Thyroid gland (tissue), 4 donors: ENCODE data around the gene SMARCB1. TPM values are rescaled to one million over a fixed set of nuclear protein-coding genes. Genes with fewer than 3 reads are reported as not detected.

Source experiments
- DNase-seq, 2 donors: peaks; one replicate each; pipeline ENCODE4 v3.0.0-alpha.2; 2019
- H3K27ac ChIP-seq, 3 donors: fragments of 200-600 bp; sonication (generic); 1 replicate in 2 of 3; 2 replicates in 1 of 3; pipeline ENCODE4 v1.5.1; 2016 to 2019; ENCODE audit warnings: mild to moderate bottlenecking in 1 of 3, moderate library complexity in 1 of 3
- H3K27me3 ChIP-seq: fragments of 200-600 bp; sonication (generic); one replicate; pipeline ENCODE4 v1.5.1; 2019
- H3K36me3 ChIP-seq, 2 donors: fragments of 200-600 bp; sonication (generic); one replicate each; pipeline ENCODE4 v1.5.1; 2016 to 2019
- H3K4me1 ChIP-seq, 2 donors: fragments of 200-600 bp; sonication (generic); one replicate each; pipeline ENCODE4 v1.5.1; 2017 to 2019
- H3K4me3 ChIP-seq, 3 donors: fragments of 200-600 bp; sonication (generic); replicated peaks in 1 of 3; 1 replicate in 2 of 3; 2 replicates in 1 of 3; pipeline ENCODE4 v1.5.1; 2016; ENCODE audit warnings: mild to moderate bottlenecking in 1 of 3
- H3K9me3 ChIP-seq: fragments of 200-600 bp; sonication (generic); one replicate; pipeline ENCODE4 v1.5.1; 2017
- CTCF ChIP-seq, 6 experiments: fragments of 200-600 bp in 3 of 6; fragments of 450-650 bp in 3 of 6; sonication (generic) in 3 of 6; IDR thresholded peaks; one replicate each; pipeline ENCODE4 v1.5.1; 2016 to 2019; ENCODE audit warnings: antibody characterized with exemption in 6 of 6, mild to moderate bottlenecking in 2 of 6, inconsistent platforms in 1 of 6, moderate library complexity in 1 of 6
- POLR2A ChIP-seq, 2 donors: fragments of 450-650 bp; IDR thresholded peaks; one replicate each; pipeline ENCODE4 v1.6.1; 2017; ENCODE audit warnings: antibody characterized with exemption in 2 of 2, mild to moderate bottlenecking in 2 of 2, moderate library complexity in 1 of 2
- WGBS, 2 donors: methylation state at CpG; one replicate each; pipeline ENCODE4 v1.1.5; 2017; 5-methylcytosine and 5-hydroxymethylcytosine counted together
- intact Hi-C: fragments of 100-400 bp; cut with DNase I; formaldehyde crosslinking; loops from one replicate; pipeline ENCODE4 v1.15.1; 2023
- total RNA-seq, 4 donors: library from RNA; depleted of rRNA; stranded (reverse); fragments of >200 nt; gene quantifications; one replicate each; pipeline ENCODE4 v1.2.3, GENCODE V29; 2016

The SMARCB1 gene
- 100 to 1,000 TPM in 1 of 4 donors, 10 to 100 TPM in 3; 59.8 to 107 (median 75.4) TPM for total RNA-seq

GRCh38 chr22:23786752-23787599, at the start of gene SMARCB1:
SMARCB1 (plus strand) TSS chr22:23786966; CDS start chr22:23787170, 204 bp downstream.
- intact Hi-C loops = loop anchor here (5.0 kb wide), 1 partner anchor 55 kb away; no protein-coding TSS in a partner anchor
- peaks cover 21% of the 10 kb centered on the region in 2 donors for H3K4me1 ChIP-seq
- DNase-seq = peak; percentile 91 to 92
- TF ChIP-seq CTCF (IDR thresholded peaks at IDR 0.05) = no peak
- TF ChIP-seq POLR2A (IDR thresholded peaks at IDR 0.05) = peak; percentile 12 to 76
- H3K4me3 ChIP-seq = peak within 1 kb of the TSS; percentile 47 to 94 (median 52)
- no peaks in the 10 kb centered on the region for H3K9me3 ChIP-seq
- no peaks in the 10 kb centered on the region for H3K27me3 ChIP-seq
- peaks cover 0 to under 1% of the 10 kb centered on the region in 2 donors for H3K36me3 ChIP-seq
- WGBS, 2 donors = 0% methylated on average over 11 to 16 of the region's 97 CpGs
- H3K27ac ChIP-seq = peak within 1 kb of the TSS; percentile 96 to 100 (median 97)

DNA sequence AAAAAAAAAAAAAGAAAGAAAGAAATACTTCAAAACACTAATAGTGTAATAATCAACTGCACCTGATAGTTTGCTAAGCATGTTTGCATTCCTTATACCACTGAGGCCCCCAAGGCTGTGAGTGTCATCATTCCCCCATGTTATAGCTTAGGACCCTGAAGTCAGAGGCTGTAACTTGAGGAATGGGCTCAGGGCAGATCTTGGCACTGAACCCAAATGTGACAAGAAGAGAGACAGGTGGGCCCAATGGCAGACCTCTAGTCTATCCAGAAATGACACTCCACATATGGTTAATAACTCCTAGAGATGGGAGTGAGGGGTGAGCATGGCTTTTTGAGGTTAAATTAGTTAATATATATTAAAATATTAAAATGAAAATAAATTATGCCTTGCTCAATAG, 49.1 kb upstream of the SMARCB1 start:
- Histone ChIP-seq H3K36me3 (no peaks in the 10 kb centered on the region), H3K9me3 (no peaks in the 10 kb centered on the region), H3K4me3 (no peak overlapping the region), H3K27ac (no peak overlapping the region), H3K27me3 (no peaks in the 10 kb centered on the region), H3K4me1 (no peaks in the 10 kb centered on the region)
- DNase-seq = no peak
- TF ChIP-seq CTCF (IDR thresholded peaks at IDR 0.05) (no peak), POLR2A (IDR thresholded peaks at IDR 0.05) (no peak)
- intact Hi-C loops = no loop called here

- peak; percentile 41 to 47 for DNase-seq
- no peak overlapping the region for H3K27ac ChIP-seq
- H3K36me3 ChIP-seq = peaks cover 13 to 18% of the 10 kb centered on the region in 2 donors
- no peaks in the 10 kb centered on the region for H3K9me3 ChIP-seq
- no peak for TF ChIP-seq POLR2A (IDR thresholded peaks at IDR 0.05)
- no peak for TF ChIP-seq CTCF (IDR thresholded peaks at IDR 0.05)
- no peaks in the 10 kb centered on the region for H3K4me1 ChIP-seq
- H3K4me3 ChIP-seq = no peak overlapping the region
- WGBS, 2 donors = 60 to 61% methylated on average over 6 to 7 of the region's 7 CpGs
- H3K27me3 ChIP-seq = no peaks in the 10 kb centered on the region
- intact Hi-C loops = no loop called here
Measured at GRCh38 chr22:23742505-23743264, 44.1 kb upstream of the SMARCB1 start.

- H3K27ac ChIP-seq = no peak overlapping the region
- DNase-seq = no peak
- H3K9me3 ChIP-seq = no peaks in the 10 kb centered on the region
- WGBS, 2 donors = 95 to 100% methylated on average over 2 of the region's 2 CpGs
- H3K27me3 ChIP-seq = no peaks in the 10 kb centered on the region
- no peaks in the 10 kb centered on the region for H3K4me1 ChIP-seq
- TF ChIP-seq POLR2A (IDR thresholded peaks at IDR 0.05) (no peak), CTCF (IDR thresholded peaks at IDR 0.05) (no peak)
- H3K4me3 ChIP-seq = no peak overlapping the region
- peaks cover 13 to 18% of the 10 kb centered on the region in 2 donors for H3K36me3 ChIP-seq
- intact Hi-C loops = no loop called here
Measured at GRCh38 chr22:23743303-23743705, 43.5 kb upstream of the SMARCB1 start.
